GM18951 (cell line): ENCODE measurements around the gene PNMT.

Experiments
- POLR2A ChIP-seq: IDR thresholded peaks from 4 replicates; pipeline ENCODE4 v1.6.1; 2011; ENCODE audit warnings: mild to moderate bottlenecking; ENCODE audit not compliant: insufficient read length, insufficient read depth; ENCODE audit errors: extremely low read depth
- in situ Hi-C: fragments of 300-500 bp; cut with MboI; formaldehyde crosslinking; loops from one replicate; pipeline ENCODE4 v1.12.0; 2022; ENCODE audit warnings: low sequenced_read_pairs, mixed read lengths, inconsistent platforms; ENCODE audit not compliant: unreplicated experiment

PNMT gene

GRCh38 chr17:39665642-39666224, 2.5 kb upstream of the PNMT start:
- no peak for TF ChIP-seq POLR2A
- in situ Hi-C loops: no loop called here

GRCh38 chr17:39666231-39666600, 2.0 kb upstream of the PNMT start:
- TF ChIP-seq POLR2A: no peak
- in situ Hi-C loops: no loop called here

GRCh38 chr17:39666601-39667261, 1.5 kb upstream of the PNMT start:
- in situ Hi-C loops: no loop called here
- TF ChIP-seq POLR2A: no peak

- in situ Hi-C loops: no loop called here
- TF ChIP-seq POLR2A: no peak
These were observed 850 bp upstream of the PNMT start for GRCh38 chr17:39667262-39667944.

GRCh38 chr17:39669897-39670735, 1.9 kb downstream of the PNMT start:
- TF ChIP-seq POLR2A: no peak
- in situ Hi-C loops: no loop called here

- in situ Hi-C loops: no loop called here
These were observed 2.5 kb downstream of the PNMT start for GRCh38 chr17:39670746-39671145.

GRCh38 chr17:39671651-39672521, 3.6 kb downstream of the PNMT start:
- in situ Hi-C loops: no loop called here

More at GRCh38 chr17:39670746-39671145, 2.5 kb downstream of the PNMT start:
- TF ChIP-seq POLR2A: no peak

GRCh38 chr17:39672522-39673334, 4.5 kb downstream of the PNMT start:
- in situ Hi-C loops: no loop called here
- no peak for TF ChIP-seq POLR2A

More at GRCh38 chr17:39671651-39672521, 3.6 kb downstream of the PNMT start:
- TF ChIP-seq POLR2A: no peak

- in situ Hi-C loops: no loop called here
- no peak for TF ChIP-seq POLR2A
These were observed 5.3 kb downstream of the PNMT start for GRCh38 chr17:39673335-39674081.

- TF ChIP-seq POLR2A: no peak
- in situ Hi-C loops: no loop called here
These were observed 5.9 kb downstream of the PNMT start for GRCh38 chr17:39674179-39674578.
